ENCODE measurements around the gene FTO.

FTO gene

DNA sequence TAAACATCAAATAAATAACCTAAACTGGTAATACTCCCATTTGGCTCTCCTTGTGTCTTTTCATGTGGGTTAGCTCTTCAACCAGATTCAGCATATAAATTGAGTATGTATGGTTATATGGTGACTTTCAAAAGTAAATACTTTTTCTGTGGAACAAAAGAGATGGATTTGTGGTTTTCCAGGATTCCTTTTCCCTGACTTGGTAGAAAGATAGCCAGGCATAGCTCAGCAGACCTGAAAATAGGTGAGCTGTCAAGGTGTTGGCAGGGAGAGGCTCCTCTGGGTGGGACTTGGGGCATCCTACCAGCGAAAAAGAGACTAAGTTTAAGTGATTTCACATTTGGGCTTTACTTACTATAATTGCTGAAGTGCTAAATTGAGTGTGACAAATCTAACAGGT, 80.3 kb downstream of the FTO start:
- DNase-seq (ENCODE audit: low read depth), result no peak

- no peak for DNase-seq (ENCODE audit: low read depth)
Observed at GRCh38 chr16:53785044-53785443, 81.1 kb downstream of the FTO start.

DNA sequence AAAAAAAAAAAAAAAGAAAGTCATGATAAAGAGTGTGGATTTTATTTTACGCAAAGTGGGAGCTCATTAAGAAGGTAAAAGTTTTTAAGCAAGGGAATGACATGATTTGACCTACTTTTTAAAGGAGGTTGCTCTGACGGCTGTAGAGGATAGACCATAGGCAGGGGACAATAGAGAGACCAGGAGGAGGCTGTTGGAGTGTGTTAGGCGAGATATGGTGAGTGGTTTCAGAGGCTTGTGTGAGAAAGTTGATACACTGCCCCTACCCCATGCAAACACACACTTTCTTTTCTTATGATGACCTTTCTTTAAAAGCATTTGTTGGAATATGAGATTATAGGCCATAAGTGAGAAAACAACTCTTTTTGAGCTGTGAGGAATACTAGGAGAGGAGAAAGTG, 82.0 kb downstream of the FTO start:
- no peak for DNase-seq (ENCODE audit: low read depth)

DNA sequence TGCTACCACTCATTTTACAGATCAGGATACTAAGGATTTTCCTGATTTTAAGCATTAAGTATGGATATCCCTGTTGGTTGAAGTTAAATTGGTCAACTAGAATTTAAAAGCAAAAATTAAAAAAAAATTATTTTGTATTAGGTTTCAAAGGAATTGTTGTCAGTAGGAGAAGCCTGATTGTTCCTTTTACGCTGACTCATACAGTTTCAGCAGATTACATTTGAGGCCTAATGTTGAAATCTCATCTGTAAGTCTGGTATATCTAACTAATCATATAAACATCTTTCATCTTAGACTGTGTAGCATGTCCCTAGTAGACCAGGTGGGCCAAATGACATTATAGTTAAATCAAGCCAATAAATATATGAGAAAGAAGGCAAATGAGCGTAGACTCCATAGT, 83.5 kb downstream of the FTO start:
- DNase-seq (ENCODE audit: low read depth), result no peak

GRCh38 chr16:53789137-53789536, 85.2 kb downstream of the FTO start:
- no peak for DNase-seq (ENCODE audit: low read depth)

GRCh38 chr16:53792161-53792951, 88.4 kb downstream of the FTO start:
- DNase-seq (ENCODE audit: low read depth), result no peak

DNA sequence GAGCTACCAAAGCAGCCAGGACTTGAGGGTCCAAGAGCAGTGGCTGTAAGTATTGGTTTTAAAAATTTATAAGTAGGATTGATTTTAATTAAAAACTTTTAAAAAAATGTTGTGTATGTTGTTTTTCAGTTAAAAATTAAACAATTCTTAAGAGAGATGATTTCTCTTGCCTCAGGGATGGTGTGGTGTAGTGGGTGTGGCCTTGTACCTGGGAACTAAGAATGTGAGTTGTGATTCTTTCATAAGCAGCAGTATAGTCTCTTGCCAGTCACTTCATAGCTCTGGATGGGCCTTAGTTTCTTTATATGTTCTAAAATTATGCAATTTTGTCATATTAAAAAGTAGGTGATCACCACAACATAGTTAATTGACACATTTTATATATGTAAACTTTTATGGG, 99.5 kb downstream of the FTO start:
- DNase-seq (ENCODE audit: low read depth), result no peak

DNA sequence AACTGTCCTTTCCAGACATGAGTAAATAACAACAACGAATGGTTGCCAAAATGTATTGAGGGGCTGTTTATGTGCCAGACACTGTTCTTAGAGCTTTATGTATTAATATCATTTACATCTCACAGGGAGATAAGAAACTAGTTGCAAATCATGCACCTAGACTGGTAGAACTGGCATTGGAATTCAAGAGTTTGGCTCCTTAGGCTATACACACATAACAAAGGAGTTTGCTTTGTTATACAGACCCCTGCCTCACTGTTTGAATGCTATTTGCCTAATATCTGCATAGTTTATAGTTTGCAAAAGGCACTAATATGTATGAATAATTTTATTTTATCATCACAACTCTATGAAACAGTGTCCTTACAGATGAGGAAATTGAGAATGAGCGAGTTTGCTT, 100.0 kb downstream of the FTO start:
- DNase-seq (ENCODE audit: low read depth), result no peak

DNA sequence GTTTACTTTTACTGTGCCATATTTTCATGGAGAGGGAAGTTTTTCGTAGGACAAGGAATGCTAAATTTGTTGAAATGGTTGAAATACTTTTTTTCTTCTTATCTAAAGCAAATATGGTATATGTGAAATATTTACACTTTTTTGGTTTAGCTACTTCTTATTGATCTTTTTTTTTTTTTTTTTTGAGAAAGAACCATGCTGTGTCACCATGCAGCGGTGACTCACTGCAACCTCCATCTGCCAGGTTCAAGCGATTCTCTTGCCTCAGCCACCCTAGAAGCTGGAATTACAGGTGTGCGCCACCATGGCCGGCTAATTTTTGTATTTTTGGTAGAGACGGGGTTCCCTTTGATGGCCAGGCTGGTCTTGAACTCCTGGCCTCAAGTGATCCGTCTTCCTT, 100.5 kb downstream of the FTO start:
- DNase-seq (ENCODE audit: low read depth), result no peak

DNA sequence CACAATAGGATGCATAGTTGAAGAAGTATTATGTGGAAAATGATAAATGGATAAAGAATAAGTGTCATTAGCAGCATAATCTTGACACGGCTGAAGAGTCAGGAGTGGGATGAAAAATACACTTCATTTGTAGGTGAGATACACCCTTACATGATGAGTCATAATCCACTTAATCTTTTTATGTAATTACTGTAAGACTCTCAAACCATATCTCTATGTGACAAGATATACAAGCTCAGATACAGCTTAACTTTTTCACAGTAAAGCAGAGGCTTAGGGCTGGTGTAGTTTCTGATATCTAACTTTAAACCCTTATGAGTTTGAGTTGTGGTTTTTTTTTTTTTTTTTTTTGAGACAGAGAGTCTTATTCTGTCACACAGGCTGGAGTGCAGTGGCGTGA, 101.2 kb downstream of the FTO start:
- DNase-seq (ENCODE audit: low read depth), result no peak

DNA sequence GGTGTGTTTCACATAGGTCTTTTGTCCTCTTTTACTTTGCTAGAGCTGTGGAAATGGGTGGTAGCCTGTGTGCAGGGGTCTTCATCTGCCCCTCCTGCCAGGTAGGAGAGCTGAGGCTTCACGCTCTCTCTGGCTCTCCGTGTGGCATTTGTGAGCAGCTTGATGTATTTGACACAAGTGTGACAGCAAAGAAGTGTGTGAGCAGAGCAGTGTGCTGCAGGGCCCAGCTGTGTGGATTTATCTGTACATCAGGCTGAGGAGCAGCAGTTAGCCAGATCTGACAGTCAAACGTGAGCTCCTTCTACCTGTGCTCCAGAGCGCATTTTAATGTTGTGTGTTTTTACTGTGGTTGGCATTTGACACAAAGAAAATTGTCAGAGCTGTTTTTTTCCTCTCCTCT, 101.8 kb downstream of the FTO start:
- no peak for DNase-seq (ENCODE audit: low read depth)

DNA sequence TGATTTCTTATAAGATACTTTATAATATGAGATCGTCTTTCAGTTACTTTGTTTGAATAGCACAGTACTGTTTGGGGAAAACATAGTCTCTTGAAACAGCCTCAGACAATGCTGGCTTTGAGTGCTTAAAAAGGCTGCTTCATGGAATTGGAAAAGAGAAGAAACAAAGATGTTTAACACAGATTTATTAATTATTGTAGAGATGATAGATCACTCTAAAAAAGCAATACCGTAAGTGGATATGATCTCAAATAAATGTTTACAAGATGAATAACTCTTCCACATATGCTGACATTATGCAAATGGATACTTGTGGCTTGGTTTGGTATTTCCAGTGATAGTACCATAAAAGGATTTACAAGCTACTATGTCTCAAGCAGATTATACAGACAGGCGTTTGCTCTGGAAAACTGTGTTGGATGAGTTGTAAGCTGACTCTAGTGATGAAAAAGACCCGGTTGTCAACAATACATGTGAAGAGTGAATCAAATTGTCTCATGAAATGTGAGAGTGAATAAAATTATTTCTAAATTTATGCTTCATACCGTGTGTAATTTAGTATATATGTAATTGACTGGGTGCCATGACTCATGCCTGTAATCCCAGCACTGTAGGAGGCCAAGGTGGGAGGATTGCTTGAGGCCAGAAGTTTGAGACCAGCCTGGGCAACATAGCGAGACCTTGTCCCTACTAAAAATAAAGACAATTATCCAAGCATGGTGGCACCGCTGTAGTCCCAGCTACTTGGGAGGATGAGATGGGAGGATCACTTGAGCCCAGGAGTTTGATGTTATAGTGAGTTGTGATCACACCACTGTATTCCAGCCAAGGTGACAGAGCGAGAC, 105.4 kb downstream of the FTO start:
- DNase-seq (ENCODE audit: low read depth), result no peak

DNA sequence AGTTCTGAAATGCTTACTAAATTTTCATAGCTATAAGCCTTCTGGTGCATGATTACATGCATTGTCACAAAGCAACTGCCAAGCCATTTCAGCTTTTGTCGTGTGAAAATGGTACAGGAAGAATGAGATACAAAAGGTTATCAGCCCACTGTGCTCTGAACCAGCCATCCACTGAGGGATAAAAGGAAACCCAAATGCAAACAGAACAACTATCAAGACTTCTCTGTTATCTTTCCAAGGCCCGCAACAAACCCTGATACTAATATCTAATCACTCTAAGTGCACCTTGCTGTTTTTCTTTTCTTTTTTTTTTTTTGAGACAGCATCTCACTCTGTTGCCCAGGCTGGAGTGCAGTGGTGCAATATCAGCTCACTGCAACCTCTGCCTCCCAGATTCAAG, 109.0 kb downstream of the FTO start:
- no peak for DNase-seq (ENCODE audit: low read depth)

DNA sequence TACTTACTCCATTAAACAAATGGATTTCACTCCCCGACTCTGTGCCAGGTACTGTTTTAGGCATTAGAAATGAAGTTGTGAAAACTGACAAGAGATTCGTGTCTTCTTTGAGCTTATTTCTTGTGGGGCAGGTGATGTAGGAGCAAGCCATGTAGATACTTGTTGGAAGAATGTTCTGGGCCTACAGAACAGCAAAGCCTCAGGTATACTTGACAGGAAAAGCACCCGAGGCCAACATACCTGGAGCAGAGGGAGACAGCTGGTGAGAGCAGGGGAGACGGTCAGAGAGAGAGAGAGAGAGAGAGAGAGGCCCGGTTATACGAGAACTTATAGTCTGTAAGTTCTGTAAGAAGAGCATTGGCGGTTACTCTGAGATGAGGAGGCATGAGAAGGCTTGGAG, 110.8 kb downstream of the FTO start:
- DNase-seq (ENCODE audit: low read depth), result no peak

DNA sequence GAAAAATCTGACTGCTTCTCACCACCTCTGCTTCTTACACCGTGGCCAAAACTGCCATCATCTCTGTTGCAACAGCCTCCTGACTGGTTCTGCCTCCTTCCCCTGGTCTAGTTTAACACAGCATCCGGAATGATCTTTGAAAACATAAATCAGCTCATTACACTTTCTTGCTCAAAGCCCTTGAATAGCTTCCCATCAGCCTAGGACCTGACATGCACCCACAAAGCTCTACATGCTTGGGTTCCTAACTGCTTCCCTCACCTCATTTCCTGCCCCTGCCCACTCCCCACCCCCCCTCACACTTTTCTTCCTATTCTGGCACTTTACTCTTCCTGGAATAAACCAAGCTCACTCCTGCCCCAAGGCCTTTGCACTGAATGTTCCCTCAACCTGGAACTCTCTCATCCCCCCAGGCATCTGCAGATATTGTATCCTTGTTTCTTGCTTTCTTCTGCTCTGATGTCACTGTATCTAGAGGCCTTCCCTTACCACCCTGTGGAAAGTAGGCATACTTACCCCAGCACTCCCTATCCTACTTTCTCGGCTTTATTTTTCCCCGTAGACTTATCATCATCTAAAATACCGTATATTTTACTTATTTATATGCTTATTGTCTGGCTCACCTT, 112.4 kb downstream of the FTO start:
- DNase-seq (ENCODE audit: low read depth), result no peak

- DNase-seq (ENCODE audit: low read depth), result no peak
Observed at GRCh38 chr16:53817117-53817755, 113.3 kb downstream of the FTO start.

DNA sequence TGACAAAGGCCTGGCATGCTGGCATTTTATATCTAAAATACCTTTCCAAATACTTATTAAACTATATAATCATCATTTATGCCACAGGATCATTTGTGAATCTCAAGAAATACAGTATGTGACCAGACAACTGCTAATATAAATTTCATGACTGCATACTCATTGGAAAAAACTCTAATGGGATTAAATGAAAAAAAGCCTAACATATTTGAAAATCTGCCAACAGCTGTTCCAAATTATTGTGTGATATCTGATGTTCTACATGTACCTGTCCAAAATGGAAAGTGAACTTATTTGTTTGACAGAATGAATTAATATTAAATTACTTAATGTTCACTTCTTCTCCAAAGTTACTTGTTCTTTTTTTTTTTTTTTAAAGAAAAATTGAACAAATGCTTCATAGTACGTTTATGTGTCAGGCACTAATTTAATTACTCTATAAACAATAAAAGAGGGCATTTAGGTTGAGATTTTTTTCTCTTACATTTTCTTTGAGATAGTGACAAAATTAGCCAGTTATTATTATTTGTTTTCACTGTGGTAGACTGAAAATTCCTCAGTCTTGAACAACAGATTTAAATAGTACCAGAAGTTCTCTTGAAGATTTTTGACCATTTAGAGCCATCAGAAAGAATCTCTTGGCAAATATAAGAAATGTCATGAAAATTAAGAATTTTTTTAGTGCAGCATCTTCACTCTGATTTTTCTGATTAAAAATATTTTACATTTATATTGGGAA, 114.0 kb downstream of the FTO start:
- no peak for DNase-seq (ENCODE audit: low read depth)

DNA sequence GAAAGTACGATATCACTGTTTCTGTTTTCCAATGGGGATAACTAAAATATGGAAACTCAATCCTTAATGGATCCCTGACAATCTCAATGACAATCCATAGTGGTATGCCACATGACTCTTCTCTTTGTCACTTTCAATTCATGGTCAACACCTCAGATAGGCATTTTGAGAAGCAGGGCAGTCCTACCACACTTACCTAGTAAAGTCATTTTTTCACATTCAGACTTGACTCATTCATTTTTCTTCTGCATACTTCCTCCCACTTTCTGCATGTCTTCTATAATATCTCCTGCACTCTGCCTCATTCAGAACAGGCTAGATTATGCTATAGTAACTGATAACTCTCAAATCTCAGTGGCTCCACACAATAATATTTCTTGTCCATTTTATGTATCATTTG, 117.5 kb downstream of the FTO start:
- DNase-seq (ENCODE audit: low read depth), result no peak

- no peak for DNase-seq (ENCODE audit: low read depth)
Observed at GRCh38 chr16:53821957-53822625, 118.1 kb downstream of the FTO start.

DNA sequence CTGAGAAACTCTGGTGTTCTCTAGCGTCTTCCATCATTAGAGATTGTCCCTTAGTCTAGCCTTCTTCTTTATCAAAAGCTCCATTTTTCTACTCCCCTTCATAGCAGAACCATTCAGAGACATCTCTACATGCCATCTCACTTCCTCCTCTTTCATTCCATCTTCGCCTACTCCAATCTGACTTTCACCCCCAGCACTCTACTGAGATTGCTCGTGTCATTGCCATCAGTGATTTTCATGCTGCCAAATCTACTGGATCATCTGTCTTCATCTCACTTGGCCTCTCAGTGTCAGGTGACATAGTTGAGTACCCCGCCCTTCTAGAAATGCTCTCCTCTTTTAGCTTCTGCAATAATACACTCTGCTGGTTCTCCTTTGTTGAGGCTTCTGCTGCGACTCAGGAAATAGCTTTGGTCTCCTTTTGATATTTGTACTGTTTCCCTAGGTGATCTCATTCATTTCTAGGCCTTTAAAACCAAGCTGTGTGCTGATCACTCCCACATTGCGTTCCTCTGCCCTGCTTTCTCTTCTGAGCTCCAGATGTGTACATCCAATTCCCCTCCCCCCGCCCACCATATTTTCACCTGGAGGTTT, 119.1 kb downstream of the FTO start:
- DNase-seq (ENCODE audit: low read depth), result no peak

- no peak for DNase-seq (ENCODE audit: low read depth)
Observed at GRCh38 chr16:53826658-53827057, 122.7 kb downstream of the FTO start.
